ENCODE data around the gene SLC10A1.

- TF ChIP-seq, protein P1, sequence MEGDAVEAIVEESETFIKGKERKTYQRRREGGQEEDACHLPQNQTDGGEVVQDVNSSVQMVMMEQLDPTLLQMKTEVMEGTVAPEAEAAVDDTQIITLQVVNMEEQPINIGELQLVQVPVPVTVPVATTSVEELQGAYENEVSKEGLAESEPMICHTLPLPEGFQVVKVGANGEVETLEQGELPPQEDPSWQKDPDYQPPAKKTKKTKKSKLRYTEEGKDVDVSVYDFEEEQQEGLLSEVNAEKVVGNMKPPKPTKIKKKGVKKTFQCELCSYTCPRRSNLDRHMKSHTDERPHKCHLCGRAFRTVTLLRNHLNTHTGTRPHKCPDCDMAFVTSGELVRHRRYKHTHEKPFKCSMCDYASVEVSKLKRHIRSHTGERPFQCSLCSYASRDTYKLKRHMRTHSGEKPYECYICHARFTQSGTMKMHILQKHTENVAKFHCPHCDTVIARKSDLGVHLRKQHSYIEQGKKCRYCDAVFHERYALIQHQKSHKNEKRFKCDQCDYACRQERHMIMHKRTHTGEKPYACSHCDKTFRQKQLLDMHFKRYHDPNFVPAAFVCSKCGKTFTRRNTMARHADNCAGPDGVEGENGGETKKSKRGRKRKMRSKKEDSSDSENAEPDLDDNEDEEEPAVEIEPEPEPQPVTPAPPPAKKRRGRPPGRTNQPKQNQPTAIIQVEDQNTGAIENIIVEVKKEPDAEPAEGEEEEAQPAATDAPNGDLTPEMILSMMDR (optimal IDR thresholded peaks at IDR 0.05 in 1 of 3, IDR thresholded peaks at IDR 0.05 in 1 of 3, conservative IDR thresholded peaks at IDR 0.05 in 1 of 3; ENCODE audit: extremely low read depth in 1 of 3, insufficient read depth in 2 of 3, low read length in 3 of 3): no peak
- TF ChIP-seq EZH2 (IDR thresholded peaks at IDR 0.05; ENCODE audit: low read length): no peak
Measured at GRCh38 chr14:69828879-69829278, 31.8 kb upstream of the SLC10A1 start.

Data from keratinocyte (primary cell).